Type B pancreatic cell (in vitro differentiated cells): Measurements from ENCODE around the gene GBA2. TPM values are rescaled to one million over a fixed set of nuclear protein-coding genes. Genes with fewer than 3 reads are reported as not detected.

Experiments used
- DNase-seq: peaks from one replicate; pipeline ENCODE4 v3.0.0; 2021; ENCODE audit warnings: mixed read lengths; ENCODE audit not compliant: unreplicated experiment; ENCODE audit errors: extremely low spot score
- H3K27ac Mint-ChIP-seq: 2 replicates; pipeline ENCODE4 v1.8.0; 2021; ENCODE audit warnings: mild to moderate bottlenecking, mixed read lengths
- H3K27me3 Mint-ChIP-seq: 2 replicates; pipeline ENCODE4 v1.8.0; 2021; ENCODE audit warnings: mixed read lengths
- H3K36me3 Mint-ChIP-seq: 2 replicates; pipeline ENCODE4 v1.8.0; 2021; ENCODE audit warnings: mixed read lengths
- H3K4me1 Mint-ChIP-seq: one replicate; pipeline ENCODE4 v1.8.0; 2021; ENCODE audit warnings: mixed read lengths; ENCODE audit not compliant: unreplicated experiment
- H3K4me3 Mint-ChIP-seq: 2 replicates; pipeline ENCODE4 v1.8.0; 2021; ENCODE audit warnings: mild to moderate bottlenecking, mixed read lengths
- H3K9me3 Mint-ChIP-seq: 2 replicates; pipeline ENCODE4 v1.8.0; 2021; ENCODE audit warnings: mixed read lengths
- total RNA-seq: library from RNA; stranded (reverse); gene quantifications from 2 replicates; pipeline ENCODE4 v1.2.1, GENCODE V29; 2021; ENCODE audit warnings: low replicate concordance
- TF ChIP-seq, protein P1 (sequence below): fragments of 200-600 bp; sonication (generic); conservative IDR thresholded peaks from 2 replicates; pipeline ENCODE4 v1.5.0; 2021; ENCODE audit warnings: antibody characterized with exemption, mild to moderate bottlenecking

The GBA2 gene
- total RNA-seq, 1 donor from 2014 or later = 100 TPM

DNA sequence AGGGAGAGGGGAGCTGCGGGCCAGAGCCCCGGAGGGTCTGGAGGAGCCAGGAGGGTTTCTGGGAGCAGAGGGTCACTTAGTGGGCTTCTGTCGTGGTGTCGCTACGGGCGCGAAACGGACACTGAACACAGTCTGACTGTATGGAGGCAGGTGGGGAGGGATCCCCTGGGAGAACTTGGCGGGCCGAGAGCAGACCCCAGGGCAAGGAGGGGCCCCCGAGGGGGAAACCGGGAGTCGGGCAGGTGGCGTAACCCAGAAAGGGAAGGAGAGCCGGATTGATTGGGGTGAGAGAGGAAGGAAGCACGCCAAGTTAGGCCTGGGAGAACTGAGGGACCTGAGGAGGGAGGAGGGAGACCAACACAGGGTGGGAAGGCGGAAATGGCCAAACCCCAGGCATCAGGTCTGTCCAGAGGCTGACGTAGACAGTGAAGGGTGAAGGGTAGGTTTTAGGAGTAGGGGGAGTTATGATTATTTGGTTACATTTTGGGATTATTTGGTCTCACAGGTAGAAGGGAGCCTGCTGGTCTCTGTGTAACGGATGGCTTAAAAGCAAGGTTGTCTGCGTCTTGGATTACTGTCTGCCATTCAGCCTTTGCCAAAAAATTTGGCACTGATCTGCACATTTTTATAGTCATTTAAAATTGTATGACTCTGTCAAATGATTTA, 8.3 kb upstream of the GBA2 start:
- peak overlapping the region; percentile 93 for H3K27ac Mint-ChIP-seq
- no peaks in the 10 kb centered on the region for H3K27me3 Mint-ChIP-seq
- H3K4me1 Mint-ChIP-seq = peaks cover 11% of the 10 kb centered on the region
- H3K36me3 Mint-ChIP-seq = peaks cover 21% of the 10 kb centered on the region
- DNase-seq = no peak
- H3K4me3 Mint-ChIP-seq = peak overlapping the region; percentile 95
- no peaks in the 10 kb centered on the region for H3K9me3 Mint-ChIP-seq
- TF ChIP-seq, protein P1, sequence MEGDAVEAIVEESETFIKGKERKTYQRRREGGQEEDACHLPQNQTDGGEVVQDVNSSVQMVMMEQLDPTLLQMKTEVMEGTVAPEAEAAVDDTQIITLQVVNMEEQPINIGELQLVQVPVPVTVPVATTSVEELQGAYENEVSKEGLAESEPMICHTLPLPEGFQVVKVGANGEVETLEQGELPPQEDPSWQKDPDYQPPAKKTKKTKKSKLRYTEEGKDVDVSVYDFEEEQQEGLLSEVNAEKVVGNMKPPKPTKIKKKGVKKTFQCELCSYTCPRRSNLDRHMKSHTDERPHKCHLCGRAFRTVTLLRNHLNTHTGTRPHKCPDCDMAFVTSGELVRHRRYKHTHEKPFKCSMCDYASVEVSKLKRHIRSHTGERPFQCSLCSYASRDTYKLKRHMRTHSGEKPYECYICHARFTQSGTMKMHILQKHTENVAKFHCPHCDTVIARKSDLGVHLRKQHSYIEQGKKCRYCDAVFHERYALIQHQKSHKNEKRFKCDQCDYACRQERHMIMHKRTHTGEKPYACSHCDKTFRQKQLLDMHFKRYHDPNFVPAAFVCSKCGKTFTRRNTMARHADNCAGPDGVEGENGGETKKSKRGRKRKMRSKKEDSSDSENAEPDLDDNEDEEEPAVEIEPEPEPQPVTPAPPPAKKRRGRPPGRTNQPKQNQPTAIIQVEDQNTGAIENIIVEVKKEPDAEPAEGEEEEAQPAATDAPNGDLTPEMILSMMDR = no peak

DNA sequence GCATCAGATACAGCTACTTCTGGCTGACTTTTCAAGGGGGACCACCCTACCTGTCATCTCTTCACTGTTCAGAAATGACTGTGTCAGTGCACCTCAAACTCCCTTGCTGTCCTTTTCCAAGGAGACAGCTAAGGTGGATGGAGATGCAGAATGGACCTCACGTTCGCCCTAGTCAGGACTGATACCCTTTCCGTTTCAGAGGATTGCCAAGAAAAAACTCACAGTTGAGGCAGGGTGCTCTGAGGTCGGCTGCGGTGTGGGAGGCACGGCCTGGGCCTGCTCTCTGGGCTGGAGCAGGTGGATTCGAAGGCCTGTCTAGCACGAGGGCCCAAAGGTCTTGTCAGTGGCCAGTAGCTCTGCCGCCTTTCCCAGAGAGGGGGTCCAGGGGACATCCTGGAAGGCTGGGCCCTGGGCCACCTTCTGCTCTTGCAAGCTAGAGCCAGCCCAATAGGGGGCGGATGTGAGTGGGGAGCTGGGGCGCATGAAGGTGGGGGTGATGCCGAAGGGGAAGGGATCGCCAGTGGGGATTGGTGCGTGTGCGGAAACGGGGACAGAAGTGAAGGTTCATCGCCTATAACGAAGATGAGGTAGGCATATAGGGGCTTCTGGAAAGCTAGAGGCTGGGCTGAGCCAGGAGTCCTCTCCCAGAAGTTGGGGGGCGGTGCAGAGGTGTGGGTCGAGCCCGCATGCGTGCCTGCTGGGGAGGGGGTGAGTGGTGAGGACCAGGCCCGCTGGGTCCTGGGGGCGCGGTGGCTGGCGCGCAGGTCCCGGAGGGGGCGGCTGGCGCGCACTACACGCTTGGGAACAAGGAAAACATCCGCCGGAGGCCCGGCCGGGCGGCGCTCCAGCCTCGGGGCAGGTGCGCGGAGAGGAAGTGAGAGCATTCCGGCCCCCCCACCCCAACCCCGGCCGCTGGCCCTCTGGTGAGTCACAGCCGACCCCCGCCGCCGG, 7.5 kb upstream of the GBA2 start:
- DNase-seq = no peak
- Mint-ChIP-seq H3K27me3 (no peaks in the 10 kb centered on the region), H3K27ac (peak overlapping the region; percentile 93), H3K4me1 (peaks cover 11% of the 10 kb centered on the region), H3K36me3 (peaks cover 25% of the 10 kb centered on the region), H3K9me3 (no peaks in the 10 kb centered on the region), H3K4me3 (peak overlapping the region; percentile 95)
- TF ChIP-seq, protein P1 = peak; percentile 72

DNA sequence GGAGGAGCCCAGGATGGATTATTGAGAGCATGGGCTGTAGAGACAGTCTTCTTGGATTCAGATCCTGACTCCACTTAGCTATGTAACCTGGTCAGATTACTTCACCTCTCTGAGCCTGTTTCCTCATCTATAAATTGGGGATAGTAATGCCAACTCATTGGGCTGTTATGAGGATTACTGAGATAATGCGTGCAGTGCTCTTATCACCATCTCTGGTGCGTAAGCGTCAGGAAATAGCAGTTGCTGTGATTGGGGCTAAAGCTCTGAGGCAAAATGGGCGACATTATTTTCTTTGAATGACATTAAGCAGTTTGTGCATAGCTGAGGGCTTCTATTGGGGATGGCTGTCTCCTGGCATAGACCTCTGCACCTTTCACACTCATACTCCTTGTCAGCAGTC, 6.0 kb upstream of the GBA2 start:
- DNase-seq = no peak
- H3K4me3 Mint-ChIP-seq = no peak overlapping the region

DNA sequence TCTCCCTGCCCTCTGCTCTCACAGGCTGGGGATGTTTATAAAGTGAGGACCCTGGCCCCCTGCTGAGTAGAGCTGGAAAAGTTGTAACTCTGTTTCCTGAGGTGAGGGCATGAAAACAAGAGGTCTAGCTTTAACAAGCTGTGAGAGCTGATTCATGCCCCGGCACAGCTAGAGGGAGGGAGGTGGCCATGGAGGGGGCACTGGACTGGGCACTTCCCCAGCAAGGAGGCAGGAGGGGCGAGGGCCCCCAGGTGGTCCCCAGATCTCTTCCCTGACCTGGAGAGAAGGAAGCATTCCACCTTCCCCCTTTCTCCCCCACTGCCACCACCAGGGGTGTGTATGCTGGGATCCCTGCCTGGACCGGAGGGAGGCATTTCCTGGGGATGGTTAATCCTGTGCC, 5.2 kb upstream of the GBA2 start, which contains the start of gene MSMP:
TSS of gene MSMP (minus strand) at position 13 of the 400 bp plus-strand sequence. CDS start 147 bp downstream, outside the sequence.
- Mint-ChIP-seq H3K4me1 (no peaks in the 10 kb centered on the region), H3K36me3 (peaks cover 21% of the 10 kb centered on the region), H3K9me3 (no peaks in the 10 kb centered on the region), H3K27ac (no peak within 1 kb of the TSS), H3K27me3 (no peaks in the 10 kb centered on the region), H3K4me3 (peak within 1 kb of the TSS; percentile 21)
- no peak for DNase-seq
- TF ChIP-seq, protein P1 = no peak

More for the DNA sequence above, 6.0 kb upstream of the GBA2 start:
- Mint-ChIP-seq H3K4me1 (no peaks in the 10 kb centered on the region), H3K27me3 (no peaks in the 10 kb centered on the region), H3K36me3 (peaks cover 21% of the 10 kb centered on the region), H3K27ac (no peak overlapping the region), H3K9me3 (no peaks in the 10 kb centered on the region)
- TF ChIP-seq, protein P1 = no peak

DNA sequence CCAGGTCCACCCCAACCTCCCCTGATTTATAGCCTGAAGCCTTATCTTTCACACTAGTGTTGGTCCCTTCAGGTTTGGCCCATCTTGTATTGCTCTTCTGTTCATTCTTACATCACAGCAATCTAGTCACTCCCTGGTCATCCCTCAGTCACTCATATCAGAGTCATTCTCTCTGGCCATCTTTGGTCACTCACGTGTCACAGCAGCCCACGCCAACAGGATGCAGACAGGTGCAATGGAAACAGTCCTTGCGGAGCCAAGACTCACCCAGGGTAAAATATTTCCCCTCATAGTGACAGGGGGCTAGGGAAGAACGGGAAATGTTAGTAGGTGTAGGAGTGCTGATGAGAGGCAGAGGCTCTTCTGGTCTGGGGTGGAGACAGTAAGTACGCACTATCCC, 4.4 kb upstream of the GBA2 start:
- TF ChIP-seq, protein P1 = no peak
- H3K36me3 Mint-ChIP-seq = peaks cover 21% of the 10 kb centered on the region
- no peaks in the 10 kb centered on the region for H3K4me1 Mint-ChIP-seq
- no peak overlapping the region for H3K27ac Mint-ChIP-seq
- no peak for DNase-seq
- H3K27me3 Mint-ChIP-seq = no peaks in the 10 kb centered on the region
- H3K4me3 Mint-ChIP-seq = peak overlapping the region; percentile 21
- no peaks in the 10 kb centered on the region for H3K9me3 Mint-ChIP-seq
